ENCODE results near the gene SEC23A.
"Not testable (repeated sequence)": the region's sequence is repeated elsewhere in the genome, so short reads cannot be mapped to it uniquely, and the experiment has no call there.

Gene SEC23A

DNA sequence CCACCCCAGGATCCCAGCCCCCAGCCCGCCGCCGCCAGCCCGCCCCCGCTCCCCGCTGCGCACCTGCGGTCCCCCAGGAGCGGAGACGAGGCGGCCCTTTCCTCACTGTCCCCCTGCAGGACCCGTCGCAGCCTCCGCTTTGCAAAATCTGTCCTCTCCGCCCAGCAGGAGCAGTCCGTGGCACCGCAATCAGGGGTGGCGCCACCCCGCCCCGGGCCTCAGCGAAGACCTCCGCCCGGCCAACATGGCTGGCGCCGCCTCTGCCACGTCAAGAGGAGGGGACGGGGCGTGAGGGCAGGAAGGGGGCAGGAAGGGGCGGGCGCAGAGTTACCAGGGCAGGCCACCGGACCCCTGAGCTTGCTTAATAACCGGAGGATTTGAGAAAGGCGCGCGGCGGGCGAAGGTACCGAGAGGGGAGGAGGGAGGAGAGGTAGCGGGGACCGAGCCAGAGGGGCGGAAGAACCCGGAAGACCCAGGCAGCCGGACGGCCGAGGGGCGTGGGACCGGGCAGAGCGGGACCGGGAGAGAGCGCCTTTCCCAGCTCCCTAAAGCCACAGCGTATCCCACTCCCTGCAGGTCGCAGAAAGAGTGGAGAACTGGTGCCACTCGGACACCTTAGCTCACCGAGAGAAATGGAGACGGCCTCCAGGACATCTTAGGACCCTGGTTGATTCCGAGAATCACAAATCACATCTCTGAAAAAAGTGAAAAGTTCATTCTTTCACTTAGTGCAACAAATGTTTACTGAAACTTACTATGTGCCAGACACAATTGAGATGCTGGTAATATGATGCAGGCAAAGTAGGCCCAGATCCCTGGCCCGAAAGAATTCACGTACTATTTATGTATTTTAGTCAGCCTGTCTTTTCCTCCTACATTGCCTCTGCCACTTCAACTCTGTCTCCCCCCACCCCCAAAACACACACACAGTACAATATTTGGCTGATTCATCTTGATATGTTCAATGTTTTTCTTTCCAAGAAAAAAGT is at the start of gene SEC23A:
Gene SEC23A, minus strand, starts transcription at position 267 of the 989 bp plus-strand sequence. CDS start 7,117 bp downstream, outside the sequence.
- DNase-seq (ENCODE audit: low read depth) = peak; percentile 72

- no peak for DNase-seq (ENCODE audit: low read depth)
Measured at GRCh38 chr14:39145266-39145966, 42.4 kb upstream of the SEC23A start.

DNA sequence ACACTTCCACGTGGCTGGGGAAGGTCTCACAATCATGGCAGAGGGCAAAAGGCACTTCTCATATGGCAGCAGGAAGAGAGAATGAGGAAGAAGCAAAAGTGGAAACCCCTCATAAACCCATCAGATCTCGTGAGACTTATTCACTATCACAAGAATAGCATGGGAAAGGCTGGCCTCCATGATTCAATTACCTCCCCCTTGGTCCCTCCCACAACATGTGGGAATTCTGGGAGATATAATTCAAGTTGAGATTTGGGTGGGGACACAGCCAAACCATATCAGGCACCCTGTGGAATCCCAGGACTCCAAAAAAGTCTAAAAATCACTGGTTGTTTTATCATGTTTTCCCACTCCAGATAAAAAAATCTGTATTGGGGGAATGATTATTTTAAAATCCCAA is 40.2 kb upstream of the SEC23A start:
- DNase-seq (ENCODE audit: low read depth) = not testable (repeated sequence)

DNA sequence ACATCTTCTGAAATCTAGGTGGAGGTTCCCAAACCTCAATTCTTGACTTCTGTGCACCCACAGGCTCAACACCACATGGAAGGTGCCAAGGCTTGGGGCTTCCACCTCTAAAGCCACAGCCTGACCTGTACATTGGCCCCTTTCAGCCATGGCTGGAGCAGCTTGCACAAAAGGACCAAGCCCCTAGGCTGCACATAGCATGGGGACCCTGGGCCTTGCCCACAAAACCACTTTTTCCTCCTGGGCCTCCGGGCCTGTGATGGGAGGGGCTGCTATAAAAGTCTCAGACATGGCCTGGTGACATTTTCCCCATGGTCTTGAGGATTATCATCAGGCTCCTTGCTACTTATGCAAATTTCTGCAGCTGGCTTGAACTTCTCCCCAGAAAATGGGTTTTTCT is 38.6 kb upstream of the SEC23A start:
- not testable (repeated sequence) for DNase-seq (ENCODE audit: low read depth)

GRCh38 chr14:39140170-39140569 is 37.1 kb upstream of the SEC23A start:
- DNase-seq (ENCODE audit: low read depth) = no peak

DNA sequence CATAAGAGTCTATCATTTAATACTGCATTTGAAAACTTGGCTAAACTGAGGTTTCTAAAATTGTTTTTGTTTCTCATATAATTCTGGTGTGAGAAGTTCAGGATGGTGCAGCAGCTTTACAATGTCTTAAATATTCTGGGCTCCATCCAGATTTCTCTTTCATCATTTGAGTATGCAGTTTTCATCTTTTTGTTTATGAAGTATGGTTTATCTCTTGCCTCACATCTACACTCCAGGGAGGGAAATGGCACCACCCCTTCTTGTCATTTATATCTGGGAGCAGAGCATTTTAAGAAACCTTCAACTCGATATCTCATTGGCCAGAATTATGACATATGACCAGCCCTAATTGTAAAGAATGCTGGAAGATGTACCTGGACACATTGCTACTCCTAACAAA is 35.4 kb upstream of the SEC23A start:
- DNase-seq (ENCODE audit: low read depth) = no peak

- DNase-seq (ENCODE audit: low read depth) = not testable (repeated sequence)
Measured at GRCh38 chr14:39137835-39138234, 34.8 kb upstream of the SEC23A start.

- DNase-seq (ENCODE audit: low read depth) = no peak
Measured at GRCh38 chr14:39122330-39123138, 19.5 kb upstream of the SEC23A start.

DNA sequence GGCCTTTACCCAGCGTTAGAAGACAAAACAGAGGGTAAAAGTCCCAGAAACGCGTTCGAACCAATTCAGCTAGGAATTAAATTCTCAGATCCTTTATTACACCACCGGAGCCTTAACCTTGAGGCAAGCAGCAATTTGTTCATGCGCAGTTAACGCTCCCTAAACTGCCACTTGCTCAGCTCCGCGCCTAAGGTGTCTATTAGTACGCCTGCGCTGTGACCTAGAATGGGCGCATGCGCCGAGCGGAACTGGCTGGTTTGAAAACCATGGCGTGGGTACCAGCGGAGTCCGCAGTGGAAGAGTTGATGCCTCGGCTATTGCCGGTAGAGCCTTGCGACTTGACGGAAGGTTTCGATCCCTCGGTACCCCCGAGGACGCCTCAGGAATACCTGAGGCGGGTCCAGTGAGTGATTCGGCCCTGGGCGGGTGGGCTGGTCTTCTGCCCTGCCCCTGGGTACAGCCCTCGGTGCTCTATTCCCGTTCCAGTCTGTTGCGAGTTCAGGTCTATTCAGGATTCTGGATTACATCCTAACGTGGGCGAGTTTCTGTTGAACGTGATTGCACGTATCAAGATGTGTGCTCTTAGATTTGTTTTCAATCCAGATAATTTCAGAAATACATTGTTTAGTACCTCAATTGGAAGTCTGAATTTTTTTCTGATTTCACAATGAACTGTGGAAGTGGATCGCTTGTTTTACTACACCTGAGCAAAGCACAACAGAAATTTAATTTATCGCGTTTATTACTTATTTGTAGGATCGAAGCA is 11.2 kb upstream of the SEC23A start, which contains the start of gene GEMIN2:
Gene GEMIN2, plus strand, starts transcription at position 251 of the 766 bp plus-strand sequence. Its CDS starts 16 bp downstream, at position 267.
- peak; percentile 92 for DNase-seq (ENCODE audit: low read depth)

GRCh38 chr14:39113685-39114072 is 10.6 kb upstream of the SEC23A start:
- no peak for DNase-seq (ENCODE audit: low read depth)

- DNase-seq (ENCODE audit: low read depth) = no peak
Measured at GRCh38 chr14:39109893-39110715, 7.1 kb upstream of the SEC23A start.

DNA sequence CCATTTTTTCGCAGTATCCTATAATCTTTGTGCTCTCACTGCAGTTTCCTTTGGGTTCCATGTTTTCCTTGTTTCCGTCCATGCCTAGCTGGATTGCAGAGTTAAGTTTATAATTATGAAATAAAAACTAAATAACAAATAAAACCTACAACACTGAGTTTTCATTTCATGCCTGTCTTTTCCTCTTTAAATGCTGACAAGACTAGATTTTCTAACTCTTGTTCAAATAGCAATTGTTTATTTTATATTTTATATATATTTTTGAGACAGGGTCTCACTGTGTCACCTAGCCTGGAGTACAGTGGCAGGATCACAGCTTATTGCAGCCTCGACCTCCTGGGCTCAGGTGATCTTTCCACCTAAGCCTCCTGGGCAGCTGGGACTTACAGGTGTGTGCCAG is 5.8 kb upstream of the SEC23A start:
- no peak for DNase-seq (ENCODE audit: low read depth)

- DNase-seq (ENCODE audit: low read depth) = no peak
Measured at GRCh38 chr14:39107591-39107996, 4.6 kb upstream of the SEC23A start.

DNA sequence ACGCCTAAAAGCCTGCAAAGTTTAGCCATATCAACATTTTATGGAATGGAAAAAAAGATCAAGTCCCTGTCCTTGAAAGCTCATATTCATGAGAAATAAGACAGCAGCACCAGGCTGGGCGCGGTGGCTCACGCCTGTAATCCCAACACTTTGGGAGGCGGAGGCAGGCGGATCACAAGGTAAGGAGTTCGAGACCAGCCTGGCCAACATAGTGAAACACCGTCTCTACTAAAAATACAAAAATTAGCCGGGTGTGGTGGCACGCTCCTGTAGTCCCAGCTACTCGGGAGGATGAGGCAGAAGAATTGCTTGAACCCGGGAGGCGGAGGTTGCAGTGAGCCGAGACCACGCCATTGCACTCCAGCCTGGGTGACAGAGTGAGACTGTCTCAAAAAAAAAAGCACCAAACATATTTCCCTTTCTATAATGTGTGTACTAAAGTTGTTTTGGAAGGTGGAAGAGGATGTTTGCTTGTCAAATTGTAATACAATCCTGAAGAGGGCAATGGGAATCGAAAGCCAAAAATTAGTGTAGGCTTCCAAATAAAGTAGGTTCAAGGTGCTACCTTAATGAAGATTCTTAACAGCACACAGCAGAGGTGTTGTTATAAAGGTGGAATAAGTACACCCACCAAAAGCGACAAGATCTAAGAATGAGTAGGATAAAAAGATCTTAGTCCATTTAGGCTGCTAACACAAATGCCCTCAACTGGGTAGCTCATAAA is 1.2 kb upstream of the SEC23A start:
- not testable (repeated sequence) for DNase-seq (ENCODE audit: low read depth)

GRCh38 chr14:39102265-39102968 is 618 bp downstream of the SEC23A start:
- peak; percentile 7 for DNase-seq (ENCODE audit: low read depth)

GRCh38 chr14:39099748-39100147 is 3.3 kb downstream of the SEC23A start:
- DNase-seq (ENCODE audit: low read depth) = no peak

DNA sequence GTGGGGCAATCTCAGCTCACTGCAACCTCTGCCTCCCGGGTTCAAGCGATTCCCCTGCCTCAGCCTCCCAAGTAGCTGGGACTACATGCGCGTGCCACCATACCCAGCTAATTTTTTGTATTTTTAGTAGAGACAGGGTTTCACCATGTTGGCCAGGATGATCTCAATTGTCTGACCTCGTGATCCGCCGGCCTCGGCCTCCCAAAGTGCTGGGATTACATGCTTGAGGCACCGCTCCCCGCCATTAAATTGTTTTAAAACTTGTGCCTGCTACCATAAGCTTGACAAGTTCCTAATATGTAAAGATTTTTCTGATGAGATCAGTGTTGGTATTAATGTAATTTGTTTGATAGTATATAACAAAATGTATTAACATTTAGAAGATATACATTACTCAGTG is 3.8 kb downstream of the SEC23A start:
- not testable (repeated sequence) for DNase-seq (ENCODE audit: low read depth)

GRCh38 chr14:39097159-39097558 is 5.9 kb downstream of the SEC23A start:
- DNase-seq (ENCODE audit: low read depth) = no peak

DNA sequence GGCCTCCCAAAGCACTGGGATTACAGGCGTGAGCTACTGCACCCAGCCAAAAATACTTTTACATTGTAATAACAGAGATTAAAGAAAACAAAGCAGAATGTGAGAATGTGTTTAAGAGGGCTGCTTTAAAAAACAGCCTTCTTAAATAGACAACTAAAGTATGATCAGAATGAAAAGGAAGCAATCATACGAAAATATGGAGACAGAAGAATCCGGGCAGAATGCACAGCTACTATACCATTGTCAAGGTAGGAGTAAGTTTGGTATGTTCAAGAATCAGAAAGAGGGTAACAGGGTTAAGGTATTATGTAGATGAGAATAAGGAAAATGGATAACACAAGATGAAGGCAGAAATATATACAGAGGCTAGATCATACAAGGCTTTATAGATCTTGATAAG is 8.5 kb downstream of the SEC23A start:
- no peak for DNase-seq (ENCODE audit: low read depth)

All from activated T-cell treated with anti-CD3 and anti-CD28 coated beads for 1 hour (primary cell).